Measurements from ENCODE around the gene ZBTB39. TPM values are rescaled to one million over a fixed set of nuclear protein-coding genes. Genes with fewer than 3 reads are reported as not detected.

ZBTB39 gene
- total RNA-seq, 2 experiments from 2014 or later = 7.7 to 7.8 TPM

GRCh38 chr12:57046086-57046791, 39.9 kb upstream of the ZBTB39 start:
- peaks cover 28% of the 10 kb centered on the region for H3K27me3 Mint-ChIP-seq
- no peak overlapping the region for H3K4me3 Mint-ChIP-seq
- DNase-seq = no peak
- H3K9me3 Mint-ChIP-seq = no peaks in the 10 kb centered on the region
- H3K27ac Mint-ChIP-seq = no peak overlapping the region
- H3K36me3 Mint-ChIP-seq (ENCODE audit: low read depth) = no peaks in the 10 kb centered on the region
- ChIA-PET CTCF (interaction anchor here (0.7 to 1.5 kb wide), 7 partner anchors 15 to 45 kb away, joined by 3 to 6 read pairs (median 4); partner anchors contain the start of gene TAC3), POLR2A (interaction anchor here (0.8 to 2.3 kb wide), 4 partner anchors 9 to 64 kb away, joined by 3 to 8 read pairs (median 3); partner anchors contain the start of gene TAC3)
- peaks cover 28% of the 10 kb centered on the region for H3K4me1 Mint-ChIP-seq

- POLR2A ChIA-PET = no interaction called here
- no peak overlapping the region for H3K27ac Mint-ChIP-seq
- peaks cover 28% of the 10 kb centered on the region for H3K4me1 Mint-ChIP-seq
- peaks cover 29% of the 10 kb centered on the region for H3K27me3 Mint-ChIP-seq
- H3K36me3 Mint-ChIP-seq (ENCODE audit: low read depth) = no peaks in the 10 kb centered on the region
- no peaks in the 10 kb centered on the region for H3K9me3 Mint-ChIP-seq
- CTCF ChIA-PET = interaction anchor here (1.0 kb wide), 1 partner anchor 37 kb away, joined by 3 read pairs; no protein-coding TSS in a partner anchor
- no peak for DNase-seq
- H3K4me3 Mint-ChIP-seq = no peak overlapping the region
These were observed 38.5 kb upstream of the ZBTB39 start for GRCh38 chr12:57044889-57045288.

- POLR2A ChIA-PET = no interaction called here
- H3K4me1 Mint-ChIP-seq = peaks cover 28% of the 10 kb centered on the region
These were observed 38.1 kb upstream of the ZBTB39 start for GRCh38 chr12:57044468-57044867.

GRCh38 chr12:57042695-57043094, 36.3 kb upstream of the ZBTB39 start:
- Mint-ChIP-seq H3K27me3 (peaks cover 30% of the 10 kb centered on the region), H3K9me3 (no peaks in the 10 kb centered on the region), H3K36me3 (ENCODE audit: low read depth) (no peaks in the 10 kb centered on the region), H3K27ac (no peak overlapping the region), H3K4me1 (peaks cover 19% of the 10 kb centered on the region), H3K4me3 (no peak overlapping the region)
- no peak for DNase-seq
- CTCF ChIA-PET = interaction anchor here (0.9 to 1.1 kb wide), 2 partner anchors 19 to 187 kb away, joined by 3 read pairs; partner anchors contain the start of gene SHMT2
- POLR2A ChIA-PET = no interaction called here

More at GRCh38 chr12:57044468-57044867, 38.1 kb upstream of the ZBTB39 start:
- H3K27ac Mint-ChIP-seq = no peak overlapping the region
- no peak overlapping the region for H3K4me3 Mint-ChIP-seq
- H3K27me3 Mint-ChIP-seq = peaks cover 29% of the 10 kb centered on the region
- H3K9me3 Mint-ChIP-seq = no peaks in the 10 kb centered on the region
- DNase-seq = no peak
- no peaks in the 10 kb centered on the region for H3K36me3 Mint-ChIP-seq (ENCODE audit: low read depth)
- CTCF ChIA-PET = interaction anchor here (1.0 kb wide), 1 partner anchor 36 kb away, joined by 3 read pairs; no protein-coding TSS in a partner anchor

GRCh38 chr12:57040750-57041149, 34.4 kb upstream of the ZBTB39 start:
- H3K9me3 Mint-ChIP-seq = no peaks in the 10 kb centered on the region
- CTCF ChIA-PET = interaction anchor here (0.6 to 1.3 kb wide), 4 partner anchors 30 to 465 kb away, joined by 3 to 5 read pairs (median 3); no protein-coding TSS in a partner anchor
- peaks cover 18% of the 10 kb centered on the region for H3K27me3 Mint-ChIP-seq
- no peak overlapping the region for H3K4me3 Mint-ChIP-seq
- POLR2A ChIA-PET = interaction anchor here (1.0 kb wide), 1 partner anchor 8 kb away, joined by 3 read pairs; no protein-coding TSS in a partner anchor
- H3K27ac Mint-ChIP-seq = no peak overlapping the region
- no peaks in the 10 kb centered on the region for H3K36me3 Mint-ChIP-seq (ENCODE audit: low read depth)
- no peak for DNase-seq
- no peaks in the 10 kb centered on the region for H3K4me1 Mint-ChIP-seq

GRCh38 chr12:57040211-57040610, 33.9 kb upstream of the ZBTB39 start:
- no peaks in the 10 kb centered on the region for H3K4me1 Mint-ChIP-seq
- no peaks in the 10 kb centered on the region for H3K36me3 Mint-ChIP-seq (ENCODE audit: low read depth)
- no peak overlapping the region for H3K27ac Mint-ChIP-seq
- CTCF ChIA-PET = interaction anchor here (0.6 to 1.3 kb wide), 4 partner anchors 28 to 205 kb away, joined by 3 to 5 read pairs (median 3); no protein-coding TSS in a partner anchor
- no peak for DNase-seq
- H3K27me3 Mint-ChIP-seq = peaks cover 14% of the 10 kb centered on the region
- H3K9me3 Mint-ChIP-seq = no peaks in the 10 kb centered on the region
- POLR2A ChIA-PET = interaction anchor here (2.1 kb wide), 1 partner anchor 13 kb away, joined by 4 read pairs; no protein-coding TSS in a partner anchor
- H3K4me3 Mint-ChIP-seq = no peak overlapping the region

- ChIA-PET CTCF (no interaction called here), POLR2A (interaction anchor here (2.1 kb wide), 1 partner anchor 14 kb away, joined by 4 read pairs; no protein-coding TSS in a partner anchor)
- H3K27ac Mint-ChIP-seq = no peak overlapping the region
- H3K9me3 Mint-ChIP-seq = no peaks in the 10 kb centered on the region
- no peak overlapping the region for H3K4me3 Mint-ChIP-seq
- no peak for DNase-seq
- no peaks in the 10 kb centered on the region for H3K36me3 Mint-ChIP-seq (ENCODE audit: low read depth)
- peaks cover 14% of the 10 kb centered on the region for H3K27me3 Mint-ChIP-seq
- H3K4me1 Mint-ChIP-seq = no peaks in the 10 kb centered on the region
These were observed 32.9 kb upstream of the ZBTB39 start for GRCh38 chr12:57039016-57039798.

- CTCF ChIA-PET = no interaction called here
- no peak for DNase-seq
- POLR2A ChIA-PET = interaction anchor here (0.9 kb wide), 1 partner anchor 9 kb away, joined by 3 read pairs; no protein-coding TSS in a partner anchor
- H3K36me3 Mint-ChIP-seq (ENCODE audit: low read depth) = no peaks in the 10 kb centered on the region
- H3K4me1 Mint-ChIP-seq = no peaks in the 10 kb centered on the region
- no peaks in the 10 kb centered on the region for H3K9me3 Mint-ChIP-seq
- H3K27me3 Mint-ChIP-seq = peaks cover 9% of the 10 kb centered on the region
- no peak overlapping the region for H3K27ac Mint-ChIP-seq
- H3K4me3 Mint-ChIP-seq = no peak overlapping the region
These were observed 30.9 kb upstream of the ZBTB39 start for GRCh38 chr12:57037264-57037663.

- Mint-ChIP-seq H3K27ac (no peak overlapping the region), H3K9me3 (no peaks in the 10 kb centered on the region), H3K4me1 (peaks cover 15% of the 10 kb centered on the region), H3K36me3 (ENCODE audit: low read depth) (no peaks in the 10 kb centered on the region), H3K27me3 (no peaks in the 10 kb centered on the region), H3K4me3 (no peak overlapping the region)
- DNase-seq = no peak
- POLR2A ChIA-PET = interaction anchor here (1.5 kb wide), 1 partner anchor 8 kb away, joined by 3 read pairs; no protein-coding TSS in a partner anchor
- CTCF ChIA-PET = interaction anchor here (0.7 to 1.4 kb wide), 4 partner anchors 10 to 15 kb away, joined by 3 to 4 read pairs (median 3); no protein-coding TSS in a partner anchor
These were observed 27.1 kb upstream of the ZBTB39 start for GRCh38 chr12:57033431-57033830.

GRCh38 chr12:57031789-57032188, 25.4 kb upstream of the ZBTB39 start:
- Mint-ChIP-seq H3K36me3 (ENCODE audit: low read depth) (no peaks in the 10 kb centered on the region), H3K4me3 (no peak overlapping the region), H3K9me3 (no peaks in the 10 kb centered on the region), H3K27me3 (no peaks in the 10 kb centered on the region), H3K27ac (no peak overlapping the region), H3K4me1 (peaks cover 23% of the 10 kb centered on the region)
- ChIA-PET POLR2A (interaction anchor here (0.5 to 1.2 kb wide), 3 partner anchors 26 to 80 kb away, joined by 3 to 8 read pairs (median 3); no protein-coding TSS in a partner anchor), CTCF (interaction anchor here (0.6 to 1.7 kb wide), 8 partner anchors 10 to 216 kb away, joined by 3 to 13 read pairs (median 5); partner anchors contain the start of gene STAT6)
- DNase-seq = no peak

- Mint-ChIP-seq H3K36me3 (ENCODE audit: low read depth) (no peaks in the 10 kb centered on the region), H3K9me3 (no peaks in the 10 kb centered on the region), H3K27me3 (peaks cover under 1% of the 10 kb centered on the region), H3K4me3 (no peak overlapping the region), H3K27ac (no peak overlapping the region), H3K4me1 (peaks cover 23% of the 10 kb centered on the region)
- DNase-seq = no peak
- ChIA-PET POLR2A (interaction anchor here (0.5 to 1.2 kb wide), 4 partner anchors 26 to 81 kb away, joined by 3 to 8 read pairs (median 3); no protein-coding TSS in a partner anchor), CTCF (interaction anchor here (0.6 to 1.8 kb wide), 10 partner anchors 10 to 216 kb away, joined by 3 to 13 read pairs (median 5); partner anchors contain the start of gene STAT6)
These were observed 24.9 kb upstream of the ZBTB39 start for GRCh38 chr12:57031138-57031725.

- no peak overlapping the region for H3K27ac Mint-ChIP-seq
- H3K4me3 Mint-ChIP-seq = no peak overlapping the region
- no peaks in the 10 kb centered on the region for H3K36me3 Mint-ChIP-seq (ENCODE audit: low read depth)
- H3K9me3 Mint-ChIP-seq = no peaks in the 10 kb centered on the region
- CTCF ChIA-PET = no interaction called here
- peaks cover 23% of the 10 kb centered on the region for H3K4me1 Mint-ChIP-seq
- POLR2A ChIA-PET = no interaction called here
- DNase-seq = no peak
- H3K27me3 Mint-ChIP-seq = peaks cover 4% of the 10 kb centered on the region
These were observed 23.1 kb upstream of the ZBTB39 start for GRCh38 chr12:57029457-57029856.
